NAMALWA (cell line): ENCODE data around the gene DNAH8.
"Not testable (repeated sequence)": the region's sequence is repeated elsewhere in the genome, so short reads cannot be mapped to it uniquely, and the experiment has no call there.

Experiments
- DNase-seq: peaks from one replicate; pipeline ENCODE4 v3.0.0-alpha.2; 2015; ENCODE audit warnings: low spot score

DNAH8 gene

DNA sequence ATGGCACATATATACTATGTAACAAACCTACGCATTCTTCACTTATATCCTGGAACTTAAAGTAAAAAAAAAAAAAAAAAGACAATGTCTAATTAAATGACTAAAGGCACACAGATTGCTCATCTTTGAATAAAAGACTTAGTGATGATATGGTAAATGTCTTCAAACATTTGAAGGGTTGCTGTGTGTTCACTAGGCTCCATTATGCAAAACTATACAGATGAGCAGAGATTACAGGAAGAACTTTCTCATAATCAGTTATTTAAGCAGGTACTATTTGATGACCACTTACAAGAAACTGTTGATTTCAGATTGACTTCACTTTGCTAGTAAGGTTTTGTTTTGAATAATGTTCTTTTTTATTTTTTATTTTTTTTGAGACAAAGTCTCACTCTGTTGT is 34.4 kb downstream of the DNAH8 start:
- DNase-seq: no peak

DNA sequence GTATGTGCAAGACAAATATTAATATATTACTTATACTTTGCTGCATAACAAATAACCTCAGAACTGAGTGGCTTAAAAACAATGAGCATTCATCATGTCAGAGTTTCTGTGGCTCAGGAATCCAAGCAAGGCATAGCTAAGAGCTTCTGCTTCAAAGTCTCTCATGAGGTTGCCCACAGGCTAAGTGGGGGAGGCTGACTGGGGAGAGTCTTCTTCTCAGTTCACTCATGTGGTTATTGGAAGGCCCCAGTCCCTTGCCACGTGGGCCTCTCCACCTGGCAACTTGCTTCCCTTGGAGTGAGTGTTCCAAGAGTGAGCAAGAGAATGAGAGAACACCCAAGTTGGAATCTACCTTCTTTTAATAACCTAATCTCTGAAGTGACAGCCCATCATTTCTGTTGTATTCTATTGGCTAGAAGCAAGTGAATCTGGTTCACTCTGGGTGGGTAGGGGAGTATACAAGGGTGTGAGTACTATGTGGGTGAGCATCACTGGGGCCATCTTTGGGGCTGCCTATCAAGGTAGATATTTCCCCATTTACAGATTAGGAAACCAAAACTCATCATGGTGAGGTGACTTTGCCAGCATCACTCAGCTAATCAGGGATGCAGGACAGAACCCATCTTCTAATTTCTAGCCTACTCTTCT is 36.0 kb downstream of the DNAH8 start:
- DNase-seq: no peak

GRCh38 chr6:38753707-38754106 is 38.6 kb downstream of the DNAH8 start:
- no peak for DNase-seq

GRCh38 chr6:38755207-38755606 is 40.1 kb downstream of the DNAH8 start:
- no peak for DNase-seq

GRCh38 chr6:38755874-38756273 is 40.8 kb downstream of the DNAH8 start:
- DNase-seq: no peak

- no peak for DNase-seq
Observed at GRCh38 chr6:38760097-38760496, 45.0 kb downstream of the DNAH8 start.

DNA sequence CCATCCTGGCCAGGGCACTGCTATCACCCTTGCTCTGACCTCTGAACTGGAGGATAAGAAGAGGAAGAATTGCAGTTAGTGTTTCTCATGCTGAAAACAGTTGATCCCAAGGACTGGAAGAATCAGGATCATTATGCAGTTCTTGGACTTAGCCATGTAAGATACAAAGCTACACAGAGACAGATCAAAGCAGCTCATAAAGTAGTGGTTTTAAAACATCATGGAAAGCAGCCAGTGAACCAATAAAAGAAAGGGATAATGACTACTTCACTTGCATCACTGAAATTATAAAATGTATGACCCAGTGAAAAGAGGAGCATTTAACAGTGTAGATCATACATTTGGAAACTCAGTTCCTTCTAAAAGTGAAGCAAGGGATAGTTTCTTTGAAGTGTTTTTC is 47.7 kb downstream of the DNAH8 start:
- DNase-seq: no peak

- DNase-seq: no peak
Observed at GRCh38 chr6:38767560-38767959, 52.4 kb downstream of the DNAH8 start.

DNA sequence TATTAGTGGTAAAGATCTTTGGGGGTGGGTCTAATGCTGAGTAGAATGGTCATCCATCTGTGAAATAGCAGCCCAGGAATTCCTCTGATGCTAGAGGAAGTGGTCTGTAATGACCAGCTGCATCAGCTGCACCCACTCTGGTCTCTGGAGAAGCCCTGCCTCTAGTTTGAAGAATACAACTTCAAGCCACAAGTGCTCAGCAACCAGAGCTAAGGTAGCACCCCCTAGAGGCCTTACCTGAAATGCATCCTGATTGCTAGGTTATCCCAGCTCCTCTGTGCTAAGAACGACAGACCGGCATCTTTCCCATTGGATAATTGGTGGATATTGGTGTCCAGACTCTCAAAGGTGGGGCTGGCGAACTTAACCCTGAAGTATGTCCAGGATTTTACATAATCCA is 58.2 kb downstream of the DNAH8 start:
- DNase-seq: peak; percentile 48

- DNase-seq: peak; percentile 6
Observed at GRCh38 chr6:38774929-38775707, 60.0 kb downstream of the DNAH8 start.

GRCh38 chr6:38775870-38776269 is 60.8 kb downstream of the DNAH8 start:
- DNase-seq: peak; percentile 25

- DNase-seq: peak; percentile 8
Observed at GRCh38 chr6:38776515-38776914, 61.4 kb downstream of the DNAH8 start.

DNA sequence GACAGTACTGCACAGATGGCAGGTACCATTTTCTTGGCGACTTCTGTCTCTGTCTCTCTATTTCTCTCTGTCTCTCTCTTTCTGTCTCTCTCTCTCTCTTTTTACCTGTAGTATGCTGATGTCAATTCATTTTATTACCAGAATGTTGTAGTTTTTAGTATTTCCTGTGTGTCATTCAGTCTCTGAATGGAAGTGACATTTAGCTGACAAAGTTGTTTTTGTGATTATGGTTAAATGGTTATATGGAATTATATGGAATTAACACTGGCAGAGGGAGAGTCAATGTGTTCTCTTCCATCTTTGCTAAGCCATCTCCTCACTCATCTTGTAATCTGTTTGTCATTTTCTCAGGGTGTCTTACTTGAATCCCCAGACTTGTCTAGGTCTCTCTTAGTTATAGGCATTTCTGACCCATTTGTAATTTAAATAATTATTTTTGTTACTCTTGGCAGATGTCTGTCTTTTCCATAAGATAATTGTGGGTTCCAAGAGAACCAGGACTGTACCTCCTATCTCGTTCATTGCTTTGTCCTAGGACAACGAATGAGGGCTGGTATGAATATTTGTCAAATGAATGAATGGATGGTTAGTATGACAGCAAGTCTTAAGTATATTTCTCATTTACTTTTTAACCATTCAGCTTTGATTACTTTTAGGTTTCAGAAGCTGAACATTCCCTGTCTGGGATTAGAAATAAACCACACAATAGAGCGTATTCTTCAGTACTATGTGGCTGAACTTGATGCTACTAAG is 64.4 kb downstream of the DNAH8 start:
- no peak for DNase-seq

DNA sequence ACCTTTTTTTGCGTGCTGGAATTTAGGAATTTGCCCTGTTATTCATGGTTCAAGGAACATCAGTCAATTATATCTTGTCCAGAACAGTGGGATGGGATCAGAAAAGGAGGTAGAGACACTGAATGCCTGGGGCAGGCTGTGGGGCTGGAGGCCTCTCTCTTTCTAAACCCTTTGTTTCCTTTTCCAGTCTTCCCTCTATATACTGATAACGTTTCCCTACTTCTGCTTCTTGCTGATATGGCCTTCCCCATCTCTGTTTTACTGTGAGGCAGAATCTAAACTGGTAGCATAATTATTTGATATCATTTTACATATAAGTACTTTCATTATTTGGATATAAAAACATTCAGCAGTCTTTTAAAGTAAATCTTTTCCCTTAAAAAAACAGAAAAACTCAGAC is 67.5 kb downstream of the DNAH8 start:
- no peak for DNase-seq

- DNase-seq: no peak
Observed at GRCh38 chr6:38783443-38784228, 68.5 kb downstream of the DNAH8 start.

DNA sequence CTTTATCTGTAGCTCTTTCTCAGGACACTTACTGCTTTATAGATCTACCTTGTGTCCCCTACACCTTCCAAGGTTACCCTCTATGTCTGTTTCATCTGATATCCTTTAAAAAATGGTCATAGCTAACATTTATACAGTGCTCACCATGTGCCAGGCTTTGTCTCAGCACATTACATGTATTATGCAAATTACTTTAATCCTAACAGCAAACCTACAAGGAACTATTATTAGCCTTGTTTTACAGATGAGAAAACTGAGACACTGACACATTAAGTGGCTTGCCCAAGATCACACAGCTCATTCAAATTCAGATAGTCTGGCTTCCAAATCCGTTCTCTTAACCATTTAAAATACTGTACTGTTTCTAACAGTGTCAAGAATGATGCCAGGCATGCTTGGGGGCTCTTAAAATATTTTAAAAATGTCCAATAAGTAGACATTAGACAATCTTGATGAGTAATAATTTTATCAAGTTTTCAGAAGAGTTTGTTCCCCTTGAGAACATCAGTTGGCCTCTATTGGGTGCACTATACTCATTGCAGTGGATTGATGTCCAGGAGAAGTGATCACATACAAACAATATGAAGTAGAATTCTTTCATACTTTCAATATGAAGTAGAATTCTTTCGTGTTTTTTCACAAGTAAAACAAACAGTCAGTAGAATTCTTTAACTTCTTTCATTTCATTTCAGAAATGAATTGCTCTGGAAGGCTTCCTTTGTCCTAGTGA is 69.6 kb downstream of the DNAH8 start:
- peak; percentile 19 for DNase-seq

DNA sequence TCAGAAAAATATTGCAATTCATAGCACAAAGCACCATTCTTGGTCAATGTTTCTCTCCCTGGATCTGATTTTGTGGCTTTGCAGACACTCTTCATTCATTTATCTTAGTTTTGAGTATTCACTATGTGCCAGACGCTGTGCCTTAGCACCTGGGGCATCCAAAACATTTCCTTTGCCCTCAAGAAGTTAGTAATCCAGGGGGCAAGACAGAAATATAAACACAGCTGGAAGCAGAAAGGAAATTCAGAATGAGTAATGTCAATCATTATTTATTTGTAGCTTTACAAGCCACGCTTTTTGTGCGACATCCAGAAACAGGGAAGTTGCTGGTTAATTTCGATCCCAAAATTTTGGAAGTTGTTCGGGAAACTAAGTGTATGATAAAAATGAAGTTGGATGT is 71.4 kb downstream of the DNAH8 start:
- no peak for DNase-seq

- no peak for DNase-seq
Observed at GRCh38 chr6:38789256-38789655, 74.1 kb downstream of the DNAH8 start.

DNA sequence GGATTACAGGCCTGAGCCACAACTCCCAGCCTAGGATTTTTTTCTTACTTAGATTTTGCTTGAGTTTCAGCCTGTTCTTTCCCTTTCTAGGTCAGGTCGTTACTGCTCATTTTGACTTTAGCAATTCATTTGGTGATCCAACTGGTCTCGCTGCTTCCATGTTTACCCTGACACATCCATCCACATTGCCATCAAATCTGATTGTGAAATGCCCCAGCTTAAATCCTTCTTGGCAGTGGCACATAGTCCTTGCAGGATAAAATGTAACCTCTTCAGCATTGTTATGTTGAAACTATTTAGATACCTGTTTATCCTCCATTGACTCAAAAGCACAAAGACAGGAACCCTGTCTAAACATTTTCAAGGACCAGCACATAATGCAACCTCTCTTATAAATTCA is 77.2 kb downstream of the DNAH8 start:
- no peak for DNase-seq

DNA sequence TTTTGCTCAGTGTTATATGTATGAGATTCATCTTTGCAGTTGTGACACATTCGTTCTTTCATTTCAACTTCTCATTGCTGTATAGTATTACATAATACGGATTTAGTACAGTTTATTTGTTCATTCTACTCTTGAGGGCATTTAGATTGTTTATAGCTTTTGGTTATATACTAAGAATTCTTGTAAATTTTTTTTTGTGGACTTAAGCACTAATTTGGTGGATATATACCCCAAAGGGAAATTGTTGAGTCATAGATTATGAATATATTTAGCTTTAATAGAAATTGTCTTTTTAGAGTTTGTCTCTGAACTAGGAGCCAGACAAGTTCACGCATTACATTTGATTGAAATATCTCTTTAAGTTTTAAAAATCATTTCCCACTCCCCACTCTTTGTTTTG is 79.6 kb downstream of the DNAH8 start:
- DNase-seq: no peak

DNA sequence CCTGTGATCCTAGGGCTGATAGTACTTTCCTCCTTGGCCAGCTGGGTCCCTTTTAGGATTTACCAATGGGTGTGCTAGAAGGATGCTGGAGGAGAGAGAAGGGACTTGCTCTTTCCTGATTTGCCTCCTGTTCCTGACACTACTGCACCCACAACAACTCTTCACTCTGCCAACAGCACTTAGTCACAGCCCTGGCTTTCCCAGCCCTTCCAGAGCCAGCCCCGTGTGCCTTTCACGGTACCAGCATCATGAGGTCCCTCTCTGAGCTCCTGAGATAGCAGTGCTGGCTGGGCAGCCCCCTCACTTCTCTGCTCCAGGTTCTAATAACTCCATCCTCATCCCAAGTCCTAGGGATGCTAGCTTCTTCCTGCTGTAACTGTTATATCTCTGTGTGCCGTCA is 80.9 kb downstream of the DNAH8 start:
- DNase-seq: no peak

- DNase-seq: not testable (repeated sequence)
Observed at GRCh38 chr6:38796437-38796836, 81.3 kb downstream of the DNAH8 start.
